A673 (cell line): ENCODE results near the gene MYADM. TPM values are rescaled to one million over a fixed set of nuclear protein-coding genes. Genes with fewer than 3 reads are reported as not detected.

Experiments
- BruUV-seq: library from RNA; stranded (reverse); fragments of 400-500 nt; replicated peaks from 2 replicates; lab custom pipeline; 2021; lab: Mats Ljungman, UMichigan
- CTCF ChIA-PET: fragments of 300-600 bp; sonication (Branson Sonifier 250); formaldehyde crosslinking; loops from one replicate; lab custom pipeline; 2022; ENCODE audit warnings: antibody characterized with exemption; lab: Charles Lee
- POLR2A ChIA-PET: fragments of 300-600 bp; sonication (Branson Sonifier 250); formaldehyde crosslinking; loops from one replicate; lab custom pipeline; 2022; ENCODE audit warnings: antibody characterized with exemption; ENCODE audit not compliant: low non-redundant PET; lab: Charles Lee
- DNase-seq: peaks from one replicate; pipeline ENCODE4 v3.0.0-alpha.2; 2015; ENCODE audit warnings: low spot score
- H3K27ac ChIP-seq: fragments of 200-600 bp; sonication (generic); 2 replicates; pipeline ENCODE4 v1.5.1; 2016; ENCODE audit warnings: mixed run types, low read depth, mild to moderate bottlenecking, mixed read lengths, antibody characterized with exemption, low read length; ENCODE audit not compliant: poor library complexity, severe bottlenecking
- H3K27me3 ChIP-seq: fragments of 200-600 bp; sonication (generic); replicated peaks from 2 replicates; pipeline ENCODE4 v1.6.1; 2017; ENCODE audit warnings: mixed run types, low read depth, mild to moderate bottlenecking, mixed read lengths, antibody characterized with exemption, low read length; ENCODE audit not compliant: insufficient read depth, poor library complexity
- H3K36me3 ChIP-seq: fragments of 200-600 bp; sonication (generic); 2 replicates; pipeline ENCODE4 v1.6.1; 2016; ENCODE audit warnings: mixed run types, mild to moderate bottlenecking, mixed read lengths, antibody characterized with exemption, low read length; ENCODE audit not compliant: insufficient read depth, poor library complexity, severe bottlenecking
- H3K4me1 ChIP-seq: fragments of 200-600 bp; sonication (generic); 2 replicates; pipeline ENCODE4 v1.6.1; 2017; ENCODE audit warnings: mixed run types, mild to moderate bottlenecking, mixed read lengths, antibody characterized with exemption, low read length; ENCODE audit not compliant: insufficient read depth, poor library complexity, severe bottlenecking
- H3K4me3 ChIP-seq: fragments of 200-600 bp; sonication (generic); 2 replicates; pipeline ENCODE4 v1.5.1; 2016; ENCODE audit warnings: low read depth, mixed run types, mild to moderate bottlenecking, mixed read lengths, low read length; ENCODE audit not compliant: poor library complexity, severe bottlenecking
- H3K9me3 ChIP-seq: fragments of 200-600 bp; sonication (generic); 2 replicates; pipeline ENCODE4 v1.6.1; 2016; ENCODE audit warnings: mixed run types, low read depth, mild to moderate bottlenecking, mixed read lengths, antibody characterized with exemption, low read length; ENCODE audit not compliant: poor library complexity, severe bottlenecking
- CTCF ChIP-seq: fragments of 300-800, 200-600 bp; sonication (generic); conservative IDR thresholded peaks from 2 replicates; pipeline ENCODE4 v1.5.1; 2017; ENCODE audit warnings: low read depth, mild to moderate bottlenecking, antibody characterized with exemption, low read length, moderate library complexity, mixed read lengths
- EZH2 ChIP-seq: fragments of 200-600 bp; sonication (generic); IDR thresholded peaks from 2 replicates; pipeline ENCODE4 v1.6.1; 2017; ENCODE audit warnings: borderline replicate concordance, low read depth, mild to moderate bottlenecking, mixed read lengths, antibody characterized with exemption, low read length; ENCODE audit not compliant: poor library complexity, severe bottlenecking
- intact Hi-C: fragments of 100-400 bp; cut with micrococcal nuclease; formaldehyde crosslinking; loops from one replicate; pipeline ENCODE4 v1.10.0; 2022; ENCODE audit not compliant: unreplicated experiment
- total RNA-seq: library from RNA; stranded (reverse); gene quantifications from 2 replicates; pipeline ENCODE4 v1.2.3, GENCODE V29; 2021

The MYADM gene
- total RNA-seq, 1 experiment from 2014 or later: 53.2 TPM

GRCh38 chr19:53871454-53871853, 3.8 kb downstream of the MYADM start:
- Histone ChIP-seq H3K4me3 (no peak overlapping the region), H3K36me3 (peaks cover 17% of the 10 kb centered on the region), H3K27ac (no peak overlapping the region), H3K9me3 (no peaks in the 10 kb centered on the region), H3K27me3 (no peaks in the 10 kb centered on the region), H3K4me1 (peaks cover 8% of the 10 kb centered on the region)
- DNase-seq: no peak
- intact Hi-C loops: no loop called here
- TF ChIP-seq CTCF (no peak), EZH2 (no peak)
- CTCF ChIA-PET: no interaction called here
- BruUV-seq: no TSS peak
- POLR2A ChIA-PET: no interaction called here

- no TSS peak for BruUV-seq
- TF ChIP-seq EZH2: no peak
- no peak overlapping the region for H3K27ac ChIP-seq
- no peak for DNase-seq
- ChIA-PET POLR2A (interaction anchor here (0.6 kb wide), 1 partner anchor 10 kb away, joined by 3 read pairs; no protein-coding TSS in a partner anchor), CTCF (no interaction called here)
- no peak overlapping the region for H3K4me3 ChIP-seq
- H3K9me3 ChIP-seq: no peaks in the 10 kb centered on the region
- no peaks in the 10 kb centered on the region for H3K4me1 ChIP-seq
- peaks cover 17% of the 10 kb centered on the region for H3K36me3 ChIP-seq
- intact Hi-C loops: no loop called here
- no peaks in the 10 kb centered on the region for H3K27me3 ChIP-seq
Measured at GRCh38 chr19:53872762-53873161, 5.1 kb downstream of the MYADM start.

DNA sequence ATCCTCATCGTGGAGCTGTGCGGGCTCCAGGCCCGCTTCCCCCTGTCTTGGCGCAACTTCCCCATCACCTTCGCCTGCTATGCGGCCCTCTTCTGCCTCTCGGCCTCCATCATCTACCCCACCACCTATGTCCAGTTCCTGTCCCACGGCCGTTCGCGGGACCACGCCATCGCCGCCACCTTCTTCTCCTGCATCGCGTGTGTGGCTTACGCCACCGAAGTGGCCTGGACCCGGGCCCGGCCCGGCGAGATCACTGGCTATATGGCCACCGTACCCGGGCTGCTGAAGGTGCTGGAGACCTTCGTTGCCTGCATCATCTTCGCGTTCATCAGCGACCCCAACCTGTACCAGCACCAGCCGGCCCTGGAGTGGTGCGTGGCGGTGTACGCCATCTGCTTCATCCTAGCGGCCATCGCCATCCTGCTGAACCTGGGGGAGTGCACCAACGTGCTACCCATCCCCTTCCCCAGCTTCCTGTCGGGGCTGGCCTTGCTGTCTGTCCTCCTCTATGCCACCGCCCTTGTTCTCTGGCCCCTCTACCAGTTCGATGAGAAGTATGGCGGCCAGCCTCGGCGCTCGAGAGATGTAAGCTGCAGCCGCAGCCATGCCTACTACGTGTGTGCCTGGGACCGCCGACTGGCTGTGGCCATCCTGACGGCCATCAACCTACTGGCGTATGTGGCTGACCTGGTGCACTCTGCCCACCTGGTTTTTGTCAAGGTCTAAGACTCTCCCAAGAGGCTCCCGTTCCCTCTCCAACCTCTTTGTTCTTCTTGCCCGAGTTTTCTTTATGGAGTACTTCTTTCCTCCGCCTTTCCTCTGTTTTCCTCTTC, 6.3 kb downstream of the MYADM start:
- BruUV-seq: no TSS peak
- intact Hi-C loops: no loop called here
- no peak for TF ChIP-seq CTCF
- TF ChIP-seq EZH2: no peak
- ChIA-PET CTCF (no interaction called here), POLR2A (no interaction called here)
- no peaks in the 10 kb centered on the region for H3K4me1 ChIP-seq
- no peaks in the 10 kb centered on the region for H3K9me3 ChIP-seq
- H3K36me3 ChIP-seq: peaks cover 17% of the 10 kb centered on the region
- no peaks in the 10 kb centered on the region for H3K27me3 ChIP-seq
- H3K27ac ChIP-seq: no peak overlapping the region
- H3K4me3 ChIP-seq: no peak overlapping the region
- no peak for DNase-seq
